Mesendoderm (in vitro differentiated cells): Measurements from ENCODE around the gene LEKR1.
A peak's percentile ranks its signal among the peaks of the same experiment; 100 is the strongest.
"Not testable (repeated sequence)": the region's sequence is repeated elsewhere in the genome, so short reads cannot be mapped to it uniquely, and the experiment has no call there.

Experiments
- DNase-seq: peaks from one replicate; pipeline ENCODE4 v3.0.0; 2013
- H2AK5ac ChIP-seq: 2 replicates; pipeline ENCODE4 v1.6.1; 2013; ENCODE audit warnings: low read length, inconsistent platforms
- H2BK120ac ChIP-seq: 2 replicates; pipeline ENCODE4 v1.6.1; 2013; ENCODE audit warnings: low read depth, mild to moderate bottlenecking, low read length, moderate library complexity, mixed read lengths
- H2BK15ac ChIP-seq: replicated peaks from 2 replicates; pipeline ENCODE4 v1.6.1; 2013; ENCODE audit warnings: low read depth, mild to moderate bottlenecking, moderate library complexity
- H2BK5ac ChIP-seq: 2 replicates; pipeline ENCODE4 v1.6.1; 2013; ENCODE audit warnings: low read length, inconsistent platforms
- H3K18ac ChIP-seq: 2 replicates; pipeline ENCODE4 v1.6.1; 2013; ENCODE audit warnings: mild to moderate bottlenecking, low read length, mixed read lengths
- H3K23ac ChIP-seq: one replicate; pipeline ENCODE4 v1.6.1; 2013; ENCODE audit warnings: low read length
- H3K27ac ChIP-seq: 2 replicates; pipeline ENCODE4 v1.5.1; 2013; ENCODE audit warnings: low read depth, mild to moderate bottlenecking, inconsistent platforms, low read length, moderate library complexity
- H3K27me3 ChIP-seq: 2 replicates; pipeline ENCODE4 v1.6.1; 2013; ENCODE audit warnings: low read length, control low read depth, mild to moderate bottlenecking, inconsistent platforms; ENCODE audit not compliant: insufficient read depth, poor library complexity
- H3K36me3 ChIP-seq: 2 replicates; pipeline ENCODE4 v1.6.1; 2013; ENCODE audit warnings: low read length, inconsistent platforms; ENCODE audit not compliant: control insufficient read depth, insufficient read depth
- H3K4ac ChIP-seq: one replicate; pipeline ENCODE4 v1.6.1; 2013; ENCODE audit warnings: low read depth, mild to moderate bottlenecking, low read length, moderate library complexity
- H3K4me1 ChIP-seq: 2 replicates; pipeline ENCODE4 v1.6.1; 2013; ENCODE audit warnings: low read depth, low read length, inconsistent platforms; ENCODE audit not compliant: control insufficient read depth
- H3K4me2 ChIP-seq: 2 replicates; pipeline ENCODE4 v1.6.1; 2013; ENCODE audit warnings: low read length
- H3K4me3 ChIP-seq: 2 replicates; pipeline ENCODE4 v1.5.1; 2013; ENCODE audit warnings: mild to moderate bottlenecking, low read length
- H3K56ac ChIP-seq: one replicate; pipeline ENCODE4 v1.6.1; 2013; ENCODE audit warnings: low read length
- H3K79me1 ChIP-seq: 2 replicates; pipeline ENCODE4 v1.6.1; 2013; ENCODE audit warnings: low read length, inconsistent platforms
- H3K79me2 ChIP-seq: 2 replicates; pipeline ENCODE4 v1.6.1; 2013; ENCODE audit warnings: mild to moderate bottlenecking, low read length; ENCODE audit not compliant: control insufficient read depth, insufficient read depth
- H3K9ac ChIP-seq: 2 replicates; pipeline ENCODE4 v1.6.1; 2013; ENCODE audit warnings: low read length, inconsistent platforms
- H4K5ac ChIP-seq: one replicate; pipeline ENCODE4 v1.6.1; 2013; ENCODE audit warnings: low read length
- H4K8ac ChIP-seq: one replicate; pipeline ENCODE4 v1.6.1; 2013; ENCODE audit warnings: low read depth, mild to moderate bottlenecking, control low read depth, low read length, moderate library complexity
- WGBS: extraction: QIAGEN DNeasy Blood & Tissue Kit; methylation state at CpG from one replicate; pipeline ENCODE4 v1.1.7; 2013; ENCODE audit warnings: low lambda C conversion rate, missing lambda C conversion rate; ENCODE audit not compliant: insufficient coverage; ENCODE audit errors: extremely low coverage; 5-methylcytosine and 5-hydroxymethylcytosine counted together

The LEKR1 gene

DNA sequence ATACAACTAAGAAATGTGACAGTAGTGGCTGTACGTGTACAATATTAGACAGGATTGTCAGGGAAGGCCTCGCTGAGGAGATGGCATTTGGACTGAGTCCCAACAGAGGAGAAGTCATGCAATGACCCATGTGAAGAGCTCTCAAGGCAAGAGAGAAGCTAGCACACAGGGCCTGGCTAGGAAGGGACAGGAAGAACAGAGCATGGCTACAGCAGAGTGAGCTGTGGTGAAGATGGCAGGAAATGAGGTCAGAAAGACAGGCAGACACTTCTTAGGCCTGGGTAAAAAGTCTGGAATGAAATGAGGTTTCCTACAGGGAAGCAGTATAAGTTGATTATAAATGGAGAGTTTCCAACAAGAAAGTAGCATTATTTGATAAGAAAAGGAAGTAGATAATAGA lies 33.2 kb upstream of the LEKR1 start:
- no CpG with 5 or more reads among the region's 2 CpGs for WGBS
- H2BK15ac ChIP-seq = no peak overlapping the region
- H3K79me1 ChIP-seq = no peaks in the 10 kb centered on the region

DNA sequence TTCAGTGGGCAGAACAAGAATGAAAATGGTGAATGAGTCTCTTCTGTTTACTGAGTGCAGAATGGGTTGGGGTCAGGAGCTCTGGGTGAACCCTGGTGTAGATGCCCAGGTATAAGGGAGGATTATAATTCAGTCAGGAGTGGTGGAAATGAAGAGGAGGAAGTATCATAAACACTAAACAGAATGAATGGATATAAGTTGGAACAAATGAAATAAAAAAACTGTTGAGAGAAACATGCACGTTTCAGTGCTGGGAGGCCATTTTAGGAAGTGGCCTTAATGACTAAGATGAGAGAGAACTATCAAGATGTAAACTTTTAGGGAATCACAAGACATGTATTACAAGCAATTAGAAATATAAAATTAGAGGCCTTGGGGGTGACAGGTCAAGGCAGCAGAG lies 32.8 kb upstream of the LEKR1 start:
- Histone ChIP-seq H2AK5ac (no peak overlapping the region), H2BK120ac (no peak overlapping the region), H2BK5ac (no peak overlapping the region), H3K4me3 (no peak overlapping the region), H3K23ac (no peak overlapping the region), H3K18ac (no peak overlapping the region), H3K36me3 (no peaks in the 10 kb centered on the region), H3K4ac (no peak overlapping the region), H4K5ac (no peak overlapping the region), H3K79me2 (no peaks in the 10 kb centered on the region), H3K27me3 (no peaks in the 10 kb centered on the region), H3K4me1 (peaks cover under 1% of the 10 kb centered on the region), H3K56ac (no peak overlapping the region), H4K8ac (no peak overlapping the region), H3K27ac (no peak overlapping the region), H3K79me1 (no peaks in the 10 kb centered on the region), H3K4me2 (no peak overlapping the region), H3K9ac (no peak overlapping the region), H2BK15ac (no peak overlapping the region)
- DNase-seq = no peak
- no CpG with 5 or more reads among the region's 1 CpG for WGBS

More for the DNA sequence above, 33.2 kb upstream of the LEKR1 start:
- Histone ChIP-seq H3K79me2 (no peaks in the 10 kb centered on the region), H3K56ac (no peak overlapping the region), H4K5ac (no peak overlapping the region), H2BK5ac (no peak overlapping the region), H3K9ac (no peak overlapping the region), H3K4me2 (no peak overlapping the region), H3K4me3 (no peak overlapping the region), H3K36me3 (no peaks in the 10 kb centered on the region), H4K8ac (no peak overlapping the region), H2BK120ac (no peak overlapping the region), H3K27me3 (no peaks in the 10 kb centered on the region), H3K27ac (no peak overlapping the region), H3K4me1 (peaks cover 2% of the 10 kb centered on the region), H2AK5ac (no peak overlapping the region), H3K18ac (no peak overlapping the region), H3K23ac (no peak overlapping the region), H3K4ac (no peak overlapping the region)
- peak; percentile 10 for DNase-seq

DNA sequence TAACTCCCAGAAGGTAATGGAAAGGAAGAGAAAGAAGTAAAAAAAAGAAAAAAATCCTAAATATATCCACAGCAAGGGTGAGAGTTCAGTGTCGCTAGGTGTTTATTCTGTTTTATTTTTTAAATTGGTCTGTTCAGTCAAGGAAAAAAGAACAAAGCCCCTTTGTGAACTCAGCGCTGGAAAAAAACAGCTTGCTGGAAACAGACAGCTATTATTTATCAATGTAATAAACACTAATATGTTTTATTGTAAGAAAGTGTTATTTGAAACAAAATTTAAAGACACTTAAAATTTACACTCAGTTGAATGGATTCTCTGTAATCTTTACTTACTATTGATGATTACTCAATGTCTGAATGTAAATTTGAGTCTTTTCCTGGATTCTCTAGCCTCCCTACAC lies 32.3 kb upstream of the LEKR1 start:
- H3K4me2 ChIP-seq = no peak overlapping the region
- no peaks in the 10 kb centered on the region for H3K4me1 ChIP-seq
- no peak overlapping the region for H2BK15ac ChIP-seq
- no peaks in the 10 kb centered on the region for H3K36me3 ChIP-seq
- no peak for DNase-seq
- H3K27me3 ChIP-seq = no peaks in the 10 kb centered on the region
- no peak overlapping the region for H3K18ac ChIP-seq
- no peaks in the 10 kb centered on the region for H3K79me2 ChIP-seq
- no peak overlapping the region for H2BK120ac ChIP-seq
- no peak overlapping the region for H3K4ac ChIP-seq
- no peak overlapping the region for H3K4me3 ChIP-seq
- H3K56ac ChIP-seq = no peak overlapping the region
- no CpG with 5 or more reads among the region's 2 CpGs for WGBS
- H2BK5ac ChIP-seq = no peak overlapping the region
- H2AK5ac ChIP-seq = no peak overlapping the region
- H4K8ac ChIP-seq = no peak overlapping the region
- no peak overlapping the region for H3K27ac ChIP-seq
- no peaks in the 10 kb centered on the region for H3K79me1 ChIP-seq
- no peak overlapping the region for H3K9ac ChIP-seq
- no peak overlapping the region for H3K23ac ChIP-seq
- no peak overlapping the region for H4K5ac ChIP-seq

DNA sequence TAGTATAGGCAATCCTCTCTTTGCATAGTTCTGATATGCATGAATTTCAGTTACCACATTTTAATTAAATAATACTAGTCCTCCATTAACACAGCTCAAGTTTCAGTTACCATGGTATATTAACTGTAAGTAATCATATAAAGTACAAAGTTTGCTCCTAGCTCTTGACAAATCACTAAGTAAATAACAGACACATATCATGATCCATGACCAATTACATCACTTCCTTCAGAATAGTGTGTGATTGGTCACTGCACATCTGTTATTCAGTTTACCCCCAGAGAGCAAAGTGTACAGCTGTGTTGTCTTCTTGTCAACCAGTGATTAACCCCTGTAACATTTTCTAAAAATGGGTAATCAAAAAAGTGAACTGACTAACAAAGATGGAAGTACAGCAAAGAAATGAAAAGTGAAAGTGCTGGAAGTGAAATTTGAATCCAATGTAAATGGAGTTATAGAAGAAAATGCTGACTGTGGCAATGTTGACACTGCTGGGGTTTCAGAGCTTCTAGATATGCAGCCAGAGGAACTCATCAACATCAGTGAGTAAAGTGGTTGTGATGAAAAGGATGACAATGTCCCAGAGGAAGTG lies 30.2 kb upstream of the LEKR1 start:
- H4K8ac ChIP-seq = no peak overlapping the region
- H4K5ac ChIP-seq = no peak overlapping the region
- H2BK15ac ChIP-seq = no peak overlapping the region
- no peak overlapping the region for H3K56ac ChIP-seq
- H3K79me1 ChIP-seq = no peaks in the 10 kb centered on the region
- no peaks in the 10 kb centered on the region for H3K4me1 ChIP-seq
- no peak overlapping the region for H3K27ac ChIP-seq
- H3K23ac ChIP-seq = no peak overlapping the region
- no peaks in the 10 kb centered on the region for H3K36me3 ChIP-seq
- no peak overlapping the region for H3K9ac ChIP-seq
- no peak overlapping the region for H2BK5ac ChIP-seq
- no peak overlapping the region for H3K4me3 ChIP-seq
- no peak overlapping the region for H3K4me2 ChIP-seq
- H2BK120ac ChIP-seq = no peak overlapping the region
- H3K27me3 ChIP-seq = no peaks in the 10 kb centered on the region
- H3K18ac ChIP-seq = no peak overlapping the region
- no peaks in the 10 kb centered on the region for H3K79me2 ChIP-seq
- no peak overlapping the region for H2AK5ac ChIP-seq
- DNase-seq = no peak
- no peak overlapping the region for H3K4ac ChIP-seq

DNA sequence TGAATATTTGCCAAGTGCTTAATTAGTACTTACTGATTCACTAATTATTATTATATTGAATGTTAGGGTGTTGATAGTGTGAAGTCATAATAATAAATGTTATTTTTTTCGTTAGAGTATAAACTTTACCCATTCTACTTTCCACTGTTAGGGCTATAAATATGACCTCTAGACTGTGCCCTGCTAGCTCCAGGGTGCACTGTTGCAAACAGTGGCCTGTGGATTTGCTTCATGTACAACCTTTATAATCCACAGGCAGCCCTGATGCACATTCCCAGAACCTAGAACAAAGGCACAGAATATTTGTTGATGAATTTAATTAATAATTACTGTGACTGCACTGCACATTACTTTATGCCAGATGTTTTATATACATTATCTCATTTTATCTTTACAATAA lies 28.8 kb upstream of the LEKR1 start:
- H3K79me1 ChIP-seq = no peaks in the 10 kb centered on the region
- no peak overlapping the region for H3K27ac ChIP-seq
- no peak overlapping the region for H3K56ac ChIP-seq
- no CpG with 5 or more reads among the region's 1 CpG for WGBS
- no peak overlapping the region for H3K4ac ChIP-seq
- H3K79me2 ChIP-seq = no peaks in the 10 kb centered on the region
- H3K23ac ChIP-seq = no peak overlapping the region
- H4K8ac ChIP-seq = no peak overlapping the region
- no peaks in the 10 kb centered on the region for H3K4me1 ChIP-seq
- no peak overlapping the region for H4K5ac ChIP-seq
- no peak overlapping the region for H3K18ac ChIP-seq
- no peak overlapping the region for H3K4me3 ChIP-seq
- no peaks in the 10 kb centered on the region for H3K27me3 ChIP-seq
- no peaks in the 10 kb centered on the region for H3K36me3 ChIP-seq
- no peak for DNase-seq
- H2BK120ac ChIP-seq = no peak overlapping the region
- no peak overlapping the region for H3K4me2 ChIP-seq
- H3K9ac ChIP-seq = no peak overlapping the region
- H2AK5ac ChIP-seq = no peak overlapping the region
- no peak overlapping the region for H2BK5ac ChIP-seq
- no peak overlapping the region for H2BK15ac ChIP-seq

DNA sequence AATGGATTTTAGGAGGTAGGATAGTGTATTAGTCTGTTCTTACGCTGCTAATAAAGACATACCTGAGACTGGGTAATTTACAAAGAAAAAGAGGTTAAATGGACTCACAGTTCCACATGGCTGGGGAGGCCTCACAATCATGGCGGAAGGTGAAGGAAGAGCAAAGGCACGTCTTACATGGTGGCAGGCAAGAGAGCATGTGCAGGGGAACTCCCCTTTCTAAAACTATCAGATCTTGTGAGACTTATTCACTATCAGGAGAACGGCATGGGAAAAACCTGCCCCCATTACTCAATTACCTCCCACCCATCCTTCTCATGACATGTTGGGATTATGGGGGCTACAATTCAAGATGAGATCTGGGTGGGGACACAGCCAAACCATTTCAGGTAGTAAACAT lies 25.9 kb upstream of the LEKR1 start:
- no CpG with 5 or more reads among the region's 4 CpGs for WGBS
- H4K8ac ChIP-seq, H2BK5ac ChIP-seq, H3K27ac ChIP-seq, H3K4me1 ChIP-seq, H3K4me2 ChIP-seq, H3K56ac ChIP-seq, H3K4ac ChIP-seq, H3K27me3 ChIP-seq, H3K9ac ChIP-seq, H3K23ac ChIP-seq, H2BK120ac ChIP-seq, H2AK5ac ChIP-seq, H3K79me1 ChIP-seq, H3K79me2 ChIP-seq, H3K4me3 ChIP-seq, H3K36me3 ChIP-seq, H2BK15ac ChIP-seq, H3K18ac ChIP-seq, DNase-seq, H4K5ac ChIP-seq: not testable (repeated sequence)
